Tibial artery (tissue), 4 donors: ENCODE results near the gene CASKIN2.

Experiments used
- DNase-seq, 2 donors: peaks; one replicate each; pipeline ENCODE4 v3.0.0-alpha.2; 2019
- H3K27ac ChIP-seq, 2 donors: fragments of 200-600 bp; sonication (generic) in 1 of 2; 1 replicate in 1 of 2; 2 replicates in 1 of 2; pipeline ENCODE4 v1.5.1; 2018 to 2019; ENCODE audit warnings: mild to moderate bottlenecking in 1 of 2
- H3K27me3 ChIP-seq, 2 donors: fragments of 200-600 bp; sonication (generic) in 1 of 2; one replicate each; pipeline versions ENCODE4 v1.5.1 to v1.6.0; 2016 to 2019
- H3K36me3 ChIP-seq, 3 donors: fragments of 200-600 bp; sonication (generic) in 2 of 3; one replicate each; pipeline ENCODE4 v1.5.1; 2016 to 2019; ENCODE audit warnings: mild to moderate bottlenecking in 2 of 3
- H3K4me1 ChIP-seq, 4 donors: fragments of 200-600 bp; sonication (generic) in 2 of 4; 1 replicate in 3 of 4; 2 replicates in 1 of 4; pipeline ENCODE4 v1.5.1; 2016 to 2019
- H3K4me3 ChIP-seq, 2 donors: fragments of 200-600 bp; sonication (generic) in 1 of 2; 1 replicate in 1 of 2; 2 replicates in 1 of 2; pipeline ENCODE4 v1.5.1; 2018 to 2019; ENCODE audit warnings: mild to moderate bottlenecking in 2 of 2
- H3K9me3 ChIP-seq, 3 donors: fragments of 200-600 bp; sonication (generic) in 1 of 3; one replicate each; pipeline ENCODE4 v1.5.1; 2016 to 2019
- CTCF ChIP-seq, 2 experiments: fragments of 200-600 bp in 1 of 2; fragments of 450-650 bp in 1 of 2; IDR thresholded peaks; one replicate each; pipeline ENCODE4 v1.5.1; 2017 to 2019; ENCODE audit warnings: antibody characterized with exemption in 2 of 2, mild to moderate bottlenecking in 1 of 2, moderate library complexity in 1 of 2
- intact Hi-C: fragments of 100-400 bp; cut with DNase I; formaldehyde crosslinking; loops from one replicate; pipeline ENCODE4 v1.15.0; 2023; ENCODE audit warnings: low total_unique reads

The CASKIN2 gene

GRCh38 chr17:75509528-75510258, 5.6 kb downstream of the CASKIN2 start:
- no peak overlapping the region for H3K4me3 ChIP-seq
- peak overlapping the region; percentile 48 to 93 for H3K27ac ChIP-seq
- peaks cover 0 to 67% (median 59%) of the 10 kb centered on the region in 4 donors for H3K4me1 ChIP-seq
- intact Hi-C loops, result loop anchor here (10.0 kb wide), 1 partner anchor 1225 kb away; the partner anchor contains the start of genes MFSD11 and SRSF2
- DNase-seq, result no peak
- peaks cover 7 to 56% (median 26%) of the 10 kb centered on the region in 3 donors for H3K36me3 ChIP-seq
- H3K9me3 ChIP-seq, result no peaks in the 10 kb centered on the region
- no peaks in the 10 kb centered on the region for H3K27me3 ChIP-seq
- TF ChIP-seq CTCF (IDR thresholded peaks at IDR 0.05), result no peak

GRCh38 chr17:75508931-75509361, 6.4 kb downstream of the CASKIN2 start:
- no peaks in the 10 kb centered on the region for H3K27me3 ChIP-seq
- no peak overlapping the region for H3K4me3 ChIP-seq
- TF ChIP-seq CTCF (IDR thresholded peaks at IDR 0.05), result no peak
- DNase-seq, result no peak
- no peaks in the 10 kb centered on the region for H3K9me3 ChIP-seq
- H3K27ac ChIP-seq, result peak overlapping the region; percentile 48 to 93
- intact Hi-C loops, result no loop called here
- peaks cover 0 to 63% (median 52%) of the 10 kb centered on the region in 4 donors for H3K4me1 ChIP-seq
- peaks cover 11 to 63% (median 32%) of the 10 kb centered on the region in 3 donors for H3K36me3 ChIP-seq

GRCh38 chr17:75507733-75508719, 7.3 kb downstream of the CASKIN2 start:
- H3K4me3 ChIP-seq, result no peak overlapping the region
- peaks cover 11 to 67% (median 41%) of the 10 kb centered on the region in 3 donors for H3K36me3 ChIP-seq
- DNase-seq, result no peak
- H3K9me3 ChIP-seq, result no peaks in the 10 kb centered on the region
- no peak for TF ChIP-seq CTCF (IDR thresholded peaks at IDR 0.05)
- H3K27ac ChIP-seq, result peak overlapping the region; percentile 48 to 93
- no peaks in the 10 kb centered on the region for H3K27me3 ChIP-seq
- intact Hi-C loops, result no loop called here
- peaks cover 0 to 53% (median 43%) of the 10 kb centered on the region in 4 donors for H3K4me1 ChIP-seq

GRCh38 chr17:75506888-75507287, 8.4 kb downstream of the CASKIN2 start:
- intact Hi-C loops, result no loop called here
- peaks cover 0 to 47% (median 37%) of the 10 kb centered on the region in 4 donors for H3K4me1 ChIP-seq
- DNase-seq, result no peak
- H3K9me3 ChIP-seq, result no peaks in the 10 kb centered on the region
- no peaks in the 10 kb centered on the region for H3K27me3 ChIP-seq
- peaks cover 11 to 78% (median 50%) of the 10 kb centered on the region in 3 donors for H3K36me3 ChIP-seq
- no peak overlapping the region for H3K27ac ChIP-seq
- no peak overlapping the region for H3K4me3 ChIP-seq
- no peak for TF ChIP-seq CTCF (IDR thresholded peaks at IDR 0.05)

GRCh38 chr17:75506134-75506533, 9.2 kb downstream of the CASKIN2 start:
- no peak for TF ChIP-seq CTCF (IDR thresholded peaks at IDR 0.05)
- Histone ChIP-seq H3K36me3 (peaks cover 11 to 84% (median 50%) of the 10 kb centered on the region in 3 donors), H3K4me1 (peaks cover 0 to 47% (median 35%) of the 10 kb centered on the region in 4 donors), H3K4me3 (no peak overlapping the region), H3K27me3 (no peaks in the 10 kb centered on the region), H3K27ac (no peak overlapping the region), H3K9me3 (no peaks in the 10 kb centered on the region)
- DNase-seq, result no peak
- intact Hi-C loops, result no loop called here
